Stimulated activated memory B cell treated with anti-CD40 and anti-IgM and Interleukin-4, amounts not matched to agents 10 μg/mL and 1 μg/mL and 100 μg/mL, for 72 hours (primary cell): Measurements from ENCODE around the gene KIAA0319L.

Experiments
- ATAC-seq: fragments of 150-1000 bp; cut with Tn5 transposase; 2 replicates; pipeline ENCODE4 v1.10.0; 2021
- H3K27ac Mint-ChIP-seq: one replicate; pipeline ENCODE4 v1.8.0; 2022; ENCODE audit warnings: mild to moderate bottlenecking, mixed read lengths
- H3K27me3 Mint-ChIP-seq: one replicate; pipeline ENCODE4 v1.8.0; 2022; ENCODE audit warnings: mixed read lengths
- H3K36me3 Mint-ChIP-seq: one replicate; pipeline ENCODE4 v1.8.0; 2022; ENCODE audit warnings: mixed read lengths
- H3K4me1 Mint-ChIP-seq: one replicate; pipeline ENCODE4 v1.8.0; 2022; ENCODE audit warnings: mixed read lengths
- H3K4me3 Mint-ChIP-seq: one replicate; pipeline ENCODE4 v1.8.0; 2022; ENCODE audit warnings: mild to moderate bottlenecking, moderate library complexity, mixed read lengths
- H3K9me3 Mint-ChIP-seq: one replicate; pipeline ENCODE4 v1.8.0; 2022; ENCODE audit warnings: mixed read lengths

Gene KIAA0319L

DNA sequence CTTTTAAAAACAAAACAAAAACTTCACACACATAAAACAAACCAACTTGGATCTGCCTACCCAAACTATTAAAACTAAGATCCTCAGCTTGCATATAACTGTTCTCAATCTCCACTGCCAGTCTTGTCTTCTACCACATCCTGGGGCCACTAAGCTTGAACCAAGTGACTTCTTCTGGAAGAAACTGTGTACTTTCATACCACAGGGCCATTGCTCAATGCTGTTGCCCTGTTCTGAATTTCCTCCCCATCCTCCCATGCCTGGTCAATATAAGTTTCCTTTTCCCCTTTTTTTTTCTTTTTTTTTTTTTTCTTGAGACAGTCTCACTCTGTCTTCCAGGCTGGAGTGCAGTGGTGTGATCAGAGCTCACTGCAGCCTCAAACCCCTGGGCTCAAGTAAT lies 109.9 kb downstream of the KIAA0319L start:
- Mint-ChIP-seq H3K9me3 (no peaks in the 10 kb centered on the region), H3K4me3 (no peak overlapping the region), H3K27me3 (no peaks in the 10 kb centered on the region), H3K4me1 (no peaks in the 10 kb centered on the region), H3K27ac (no peak overlapping the region), H3K36me3 (peaks cover 27% of the 10 kb centered on the region)
- no peak for ATAC-seq

- H3K4me3 Mint-ChIP-seq: no peak overlapping the region
- no peak overlapping the region for H3K27ac Mint-ChIP-seq
- H3K36me3 Mint-ChIP-seq: peaks cover 20% of the 10 kb centered on the region
Observed at GRCh38 chr1:35444519-35444774, 112.8 kb downstream of the KIAA0319L start.

GRCh38 chr1:35443768-35444518 lies 113.3 kb downstream of the KIAA0319L start:
- Mint-ChIP-seq H3K4me1 (no peaks in the 10 kb centered on the region), H3K4me3 (no peak overlapping the region), H3K27me3 (no peaks in the 10 kb centered on the region), H3K36me3 (peaks cover 22% of the 10 kb centered on the region), H3K27ac (no peak overlapping the region), H3K9me3 (no peaks in the 10 kb centered on the region)
- ATAC-seq: no peak

More at GRCh38 chr1:35444519-35444774, 112.8 kb downstream of the KIAA0319L start:
- Mint-ChIP-seq H3K4me1 (no peaks in the 10 kb centered on the region), H3K9me3 (no peaks in the 10 kb centered on the region), H3K27me3 (no peaks in the 10 kb centered on the region)
- no peak for ATAC-seq

DNA sequence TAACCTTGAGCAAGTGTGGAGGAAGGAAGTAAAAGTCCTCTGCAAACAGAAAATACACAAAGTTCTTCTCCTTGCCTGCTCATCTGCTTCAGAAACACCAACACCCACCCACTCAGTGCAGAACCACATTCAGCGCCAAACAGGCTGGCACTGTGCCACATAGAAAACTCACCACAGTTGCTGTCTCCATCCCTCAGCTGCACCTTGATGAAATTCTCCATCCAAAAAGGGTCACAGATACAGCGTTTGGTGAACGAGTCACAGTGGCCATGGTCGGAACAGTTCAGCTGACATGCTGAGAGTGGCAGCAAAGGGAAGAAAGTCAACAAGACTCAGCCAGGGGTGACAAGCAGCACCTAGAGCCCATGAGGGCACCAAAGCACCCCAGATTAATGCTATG lies 114.5 kb downstream of the KIAA0319L start:
- no peak for ATAC-seq
- H3K27ac Mint-ChIP-seq: no peak overlapping the region
- no peaks in the 10 kb centered on the region for H3K4me1 Mint-ChIP-seq
- H3K36me3 Mint-ChIP-seq: peaks cover 33% of the 10 kb centered on the region
- no peaks in the 10 kb centered on the region for H3K27me3 Mint-ChIP-seq
- H3K4me3 Mint-ChIP-seq: no peak overlapping the region
- H3K9me3 Mint-ChIP-seq: no peaks in the 10 kb centered on the region

DNA sequence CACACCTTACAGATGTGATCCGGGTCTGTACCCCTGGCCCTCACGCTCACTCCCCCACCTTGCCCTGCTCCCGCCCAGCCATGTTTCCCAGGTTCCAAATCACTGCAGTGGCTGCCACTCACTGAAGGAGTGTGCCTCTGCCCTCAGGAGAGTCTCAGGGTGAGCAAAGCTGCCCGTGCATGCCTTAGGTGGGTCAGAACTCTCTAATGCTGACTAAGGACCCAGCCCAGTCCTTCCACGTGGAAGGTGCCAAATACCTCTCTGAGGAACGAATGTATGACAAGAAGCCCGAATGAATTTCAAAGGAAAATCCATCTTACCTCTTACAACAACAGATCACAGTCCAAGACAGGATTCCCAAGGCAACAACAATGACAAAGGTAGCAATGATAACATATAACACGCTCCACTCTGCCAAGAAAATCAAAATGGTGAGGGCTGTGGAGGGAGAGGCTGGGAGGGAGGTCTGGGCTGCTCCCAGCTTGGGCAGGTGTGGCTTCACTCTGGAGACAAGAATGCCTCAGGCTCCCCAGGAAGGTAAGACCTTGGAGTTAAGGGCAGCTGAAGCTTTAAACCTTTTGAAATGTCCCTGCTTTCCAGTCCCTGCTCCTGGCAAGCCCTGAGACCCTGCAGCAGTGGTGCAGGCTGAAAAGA lies 115.2 kb downstream of the KIAA0319L start:
- H3K36me3 Mint-ChIP-seq: peaks cover 39% of the 10 kb centered on the region
- no peaks in the 10 kb centered on the region for H3K9me3 Mint-ChIP-seq
- no peak overlapping the region for H3K27ac Mint-ChIP-seq
- H3K4me3 Mint-ChIP-seq: no peak overlapping the region
- H3K4me1 Mint-ChIP-seq: no peaks in the 10 kb centered on the region
- no peak for ATAC-seq
- no peaks in the 10 kb centered on the region for H3K27me3 Mint-ChIP-seq

GRCh38 chr1:35439626-35440025 lies 117.6 kb downstream of the KIAA0319L start:
- no peak for ATAC-seq
- Mint-ChIP-seq H3K4me1 (no peaks in the 10 kb centered on the region), H3K4me3 (no peak overlapping the region), H3K27me3 (no peaks in the 10 kb centered on the region), H3K9me3 (no peaks in the 10 kb centered on the region), H3K36me3 (peaks cover 54% of the 10 kb centered on the region), H3K27ac (peak overlapping the region; percentile 20)

DNA sequence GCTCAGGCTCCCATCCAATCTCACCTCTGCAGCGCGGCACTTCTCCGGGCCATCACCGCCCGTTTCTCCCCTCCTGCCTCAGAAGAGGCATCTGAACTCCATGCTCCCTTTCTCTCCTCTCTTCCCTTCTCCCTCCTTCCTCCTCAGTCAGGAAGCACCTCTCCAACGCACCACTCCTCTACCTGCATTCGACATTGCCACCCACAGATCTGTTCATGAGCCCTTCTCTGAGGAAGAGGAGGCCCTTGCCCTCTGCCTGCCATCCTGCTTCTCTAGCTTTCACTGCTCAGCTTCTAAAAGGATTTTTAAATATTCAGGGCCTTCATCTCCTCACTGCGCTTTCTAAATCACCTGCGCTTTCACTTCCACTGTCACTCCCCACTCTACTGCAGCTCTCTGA lies 120.0 kb downstream of the KIAA0319L start:
- no peak overlapping the region for H3K27ac Mint-ChIP-seq
- ATAC-seq: no peak
- no peaks in the 10 kb centered on the region for H3K9me3 Mint-ChIP-seq
- no peak overlapping the region for H3K4me3 Mint-ChIP-seq
- peaks cover 66% of the 10 kb centered on the region for H3K36me3 Mint-ChIP-seq
- H3K4me1 Mint-ChIP-seq: no peaks in the 10 kb centered on the region
- no peaks in the 10 kb centered on the region for H3K27me3 Mint-ChIP-seq

DNA sequence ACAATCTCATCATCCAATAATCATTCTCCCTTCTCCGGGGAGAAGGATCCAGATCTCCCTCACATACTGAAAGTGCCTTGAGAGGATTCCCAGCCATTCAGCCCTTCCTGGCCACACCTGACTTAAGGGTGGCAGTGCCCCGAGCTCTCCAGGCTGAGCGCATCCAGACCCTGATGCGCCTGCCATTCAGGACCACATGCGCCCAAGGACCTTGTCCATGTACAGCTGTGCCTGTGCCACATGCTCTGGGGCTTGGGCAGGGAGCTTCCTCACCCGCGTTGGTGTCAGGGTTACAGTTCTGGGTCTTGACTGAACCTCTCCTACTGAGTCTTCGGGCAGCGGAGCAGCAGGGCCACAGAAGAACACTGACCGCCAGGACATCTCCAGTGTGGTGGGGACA lies 121.1 kb downstream of the KIAA0319L start:
- Mint-ChIP-seq H3K27ac (no peak overlapping the region), H3K4me3 (no peak overlapping the region), H3K27me3 (no peaks in the 10 kb centered on the region), H3K36me3 (peaks cover 70% of the 10 kb centered on the region), H3K9me3 (no peaks in the 10 kb centered on the region), H3K4me1 (no peaks in the 10 kb centered on the region)
- ATAC-seq: no peak

DNA sequence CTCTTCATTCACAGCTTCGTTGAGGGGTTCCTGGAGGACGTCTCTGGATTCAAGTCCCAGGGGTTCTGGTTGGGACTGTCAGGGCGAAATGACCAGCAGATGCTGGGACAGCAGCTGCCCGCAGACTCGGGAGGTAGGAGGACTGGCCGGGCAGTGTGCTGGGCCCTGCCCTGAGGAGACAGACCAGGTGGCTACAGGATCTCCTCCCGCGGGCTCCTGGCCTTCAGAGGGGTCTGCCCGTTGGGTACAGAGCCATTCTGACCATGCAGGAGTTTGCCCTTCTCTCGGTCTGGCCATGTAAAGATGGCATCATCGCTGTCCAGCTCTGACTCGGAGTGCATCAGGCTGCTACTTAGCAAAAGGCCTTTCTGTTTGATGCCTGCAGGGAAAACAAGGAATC lies 122.5 kb downstream of the KIAA0319L start:
- H3K9me3 Mint-ChIP-seq: no peaks in the 10 kb centered on the region
- H3K4me1 Mint-ChIP-seq: no peaks in the 10 kb centered on the region
- no peak overlapping the region for H3K4me3 Mint-ChIP-seq
- H3K36me3 Mint-ChIP-seq: peaks cover 81% of the 10 kb centered on the region
- no peak overlapping the region for H3K27ac Mint-ChIP-seq
- ATAC-seq: no peak
- H3K27me3 Mint-ChIP-seq: no peaks in the 10 kb centered on the region

- H3K27me3 Mint-ChIP-seq: no peaks in the 10 kb centered on the region
- H3K36me3 Mint-ChIP-seq: peaks cover 75% of the 10 kb centered on the region
- H3K27ac Mint-ChIP-seq: no peak overlapping the region
- H3K9me3 Mint-ChIP-seq: no peaks in the 10 kb centered on the region
- H3K4me1 Mint-ChIP-seq: no peaks in the 10 kb centered on the region
- no peak overlapping the region for H3K4me3 Mint-ChIP-seq
- ATAC-seq: no peak
Observed at GRCh38 chr1:35433714-35434113, 123.5 kb downstream of the KIAA0319L start.

GRCh38 chr1:35432231-35432630 lies 125.0 kb downstream of the KIAA0319L start:
- no peaks in the 10 kb centered on the region for H3K9me3 Mint-ChIP-seq
- no peaks in the 10 kb centered on the region for H3K27me3 Mint-ChIP-seq
- no peak overlapping the region for H3K4me3 Mint-ChIP-seq
- no peaks in the 10 kb centered on the region for H3K4me1 Mint-ChIP-seq
- peaks cover 64% of the 10 kb centered on the region for H3K36me3 Mint-ChIP-seq
- no peak for ATAC-seq
- H3K27ac Mint-ChIP-seq: no peak overlapping the region

DNA sequence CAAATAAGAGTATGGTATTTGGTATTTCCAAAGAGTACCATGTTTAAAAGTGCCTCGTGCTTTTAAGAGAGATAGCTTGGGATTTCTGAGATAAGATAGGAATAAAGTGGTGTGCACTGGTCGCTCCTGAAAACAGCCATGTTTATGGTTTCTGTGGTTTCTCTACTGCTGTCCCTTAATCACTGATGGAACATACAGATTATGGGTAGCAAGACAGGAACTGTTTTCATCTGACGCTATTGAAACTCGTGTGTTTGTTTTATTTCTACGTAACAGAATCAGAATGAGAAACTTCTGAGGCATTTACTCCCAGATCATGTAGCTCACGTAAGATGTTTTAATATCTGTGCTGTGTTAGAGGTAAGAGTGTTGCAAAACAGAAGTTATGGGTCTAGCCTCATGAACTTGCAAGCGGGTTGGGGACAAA lies 126.0 kb downstream of the KIAA0319L start:
- H3K4me3 Mint-ChIP-seq: no peak overlapping the region
- H3K4me1 Mint-ChIP-seq: peaks cover 4% of the 10 kb centered on the region
- H3K9me3 Mint-ChIP-seq: no peaks in the 10 kb centered on the region
- no peak for ATAC-seq
- peaks cover 56% of the 10 kb centered on the region for H3K36me3 Mint-ChIP-seq
- no peaks in the 10 kb centered on the region for H3K27me3 Mint-ChIP-seq
- no peak overlapping the region for H3K27ac Mint-ChIP-seq

- H3K27ac Mint-ChIP-seq: no peak overlapping the region
- H3K36me3 Mint-ChIP-seq: peaks cover 61% of the 10 kb centered on the region
- no peaks in the 10 kb centered on the region for H3K27me3 Mint-ChIP-seq
- H3K4me1 Mint-ChIP-seq: peaks cover 8% of the 10 kb centered on the region
- no peak overlapping the region for H3K4me3 Mint-ChIP-seq
- ATAC-seq: no peak
- H3K9me3 Mint-ChIP-seq: no peaks in the 10 kb centered on the region
Observed at GRCh38 chr1:35430762-35431161, 126.4 kb downstream of the KIAA0319L start.

DNA sequence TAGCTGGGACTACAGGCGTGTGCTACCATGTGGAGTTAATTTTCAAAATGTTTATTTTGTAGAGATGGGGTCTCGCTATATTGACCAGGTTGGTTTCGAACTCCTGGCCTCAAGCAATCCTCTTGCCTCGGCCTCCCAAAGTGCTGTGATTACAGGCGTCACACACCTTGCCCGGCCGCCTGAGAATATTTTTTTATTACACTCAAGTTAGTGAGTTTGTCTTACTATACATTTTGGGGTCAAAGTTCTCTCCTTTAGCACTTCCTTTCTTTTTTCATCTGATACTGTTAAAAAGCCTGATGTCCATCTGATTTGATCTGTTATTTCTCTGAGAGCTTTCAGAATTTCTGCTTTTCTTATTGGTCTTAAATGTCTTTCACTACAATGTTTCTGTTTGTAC lies 128.8 kb downstream of the KIAA0319L start:
- ATAC-seq: no peak
- Mint-ChIP-seq H3K27me3 (no peaks in the 10 kb centered on the region), H3K4me3 (no peak overlapping the region), H3K4me1 (peaks cover 12% of the 10 kb centered on the region), H3K9me3 (no peaks in the 10 kb centered on the region), H3K36me3 (peaks cover 53% of the 10 kb centered on the region), H3K27ac (no peak overlapping the region)

DNA sequence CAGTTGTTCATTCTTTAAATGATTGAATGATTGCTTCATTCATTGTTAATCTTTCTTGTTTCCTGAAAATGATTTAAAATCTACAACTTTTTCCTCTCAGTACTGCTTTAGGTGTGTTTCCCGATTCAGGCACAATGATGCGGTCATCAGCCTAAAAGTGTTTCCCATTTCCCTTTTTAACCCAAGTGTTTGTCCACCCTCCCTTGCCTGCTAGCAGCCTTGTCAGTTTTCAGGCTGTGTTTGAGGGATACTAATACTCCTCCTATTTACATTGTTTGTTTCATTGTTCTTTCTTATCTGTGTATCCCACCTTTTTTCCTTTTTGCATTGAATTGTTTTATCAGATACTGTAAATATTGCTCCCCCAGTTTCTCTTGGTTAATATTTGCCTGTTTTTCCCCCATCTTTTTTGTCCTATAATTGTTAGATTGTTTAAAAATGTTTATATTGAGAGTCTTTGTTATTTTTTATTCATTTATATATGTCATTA lies 131.1 kb downstream of the KIAA0319L start:
- peaks cover 35% of the 10 kb centered on the region for H3K36me3 Mint-ChIP-seq
- no peak for ATAC-seq
- no peak overlapping the region for H3K4me3 Mint-ChIP-seq
- no peaks in the 10 kb centered on the region for H3K27me3 Mint-ChIP-seq
- peaks cover 12% of the 10 kb centered on the region for H3K4me1 Mint-ChIP-seq
- no peak overlapping the region for H3K27ac Mint-ChIP-seq
- no peaks in the 10 kb centered on the region for H3K9me3 Mint-ChIP-seq

- H3K27ac Mint-ChIP-seq: no peak overlapping the region
- H3K27me3 Mint-ChIP-seq: no peaks in the 10 kb centered on the region
- H3K36me3 Mint-ChIP-seq: peaks cover 70% of the 10 kb centered on the region
- H3K4me3 Mint-ChIP-seq: no peak overlapping the region
- H3K4me1 Mint-ChIP-seq: no peaks in the 10 kb centered on the region
- ATAC-seq: no peak
- no peaks in the 10 kb centered on the region for H3K9me3 Mint-ChIP-seq
Observed at GRCh38 chr1:35408925-35409324, 148.3 kb downstream of the KIAA0319L start.
